Measurements from ENCODE around the gene PPP6R2.

- TF ChIP-seq YY1 (IDR thresholded peaks at IDR 0.05; ENCODE audit: insufficient read depth, insufficient read length) (no peak), ZNF274 (IDR thresholded peaks at IDR 0.05; ENCODE audit: low read depth, low read length) (no peak), SUZ12 (IDR thresholded peaks at IDR 0.05; ENCODE audit: extremely low read depth, insufficient read depth, insufficient read length) (no peak)
Observed at GRCh38 chr22:50361688-50362087, 18.6 kb downstream of the PPP6R2 start.

Measured in NT2/D1 (cell line).